HG03039 (cell line): Measurements from ENCODE around the gene SRMS.

Experiments used
- ATAC-seq: cut with Tn5 transposase; IDR thresholded peaks from one replicate; pipeline ENCODE4 v1.9.1; 2021; ENCODE audit warnings: mild to moderate bottlenecking, moderate library complexity; ENCODE audit not compliant: unreplicated experiment

Gene SRMS

DNA sequence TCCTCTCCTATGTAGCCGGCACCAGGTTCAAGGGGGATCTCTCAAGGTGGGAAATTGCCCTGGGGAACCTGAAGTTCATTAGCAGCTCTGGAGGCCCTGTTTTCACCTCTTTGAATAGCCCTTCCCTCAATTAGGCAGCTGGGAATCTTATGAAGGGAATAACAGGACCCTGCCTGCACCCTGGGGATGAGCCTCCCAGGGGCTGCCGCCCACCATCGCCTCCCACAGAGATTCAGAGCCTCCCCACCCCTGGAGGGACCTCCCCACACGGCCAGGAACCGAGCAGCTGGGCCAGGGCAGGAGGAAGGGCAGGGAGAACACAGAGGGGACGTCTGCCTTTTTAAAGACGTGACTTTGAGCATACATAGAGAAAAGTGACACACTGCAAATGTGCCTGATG lies 44.0 kb downstream of the SRMS start:
- ATAC-seq, result no peak

DNA sequence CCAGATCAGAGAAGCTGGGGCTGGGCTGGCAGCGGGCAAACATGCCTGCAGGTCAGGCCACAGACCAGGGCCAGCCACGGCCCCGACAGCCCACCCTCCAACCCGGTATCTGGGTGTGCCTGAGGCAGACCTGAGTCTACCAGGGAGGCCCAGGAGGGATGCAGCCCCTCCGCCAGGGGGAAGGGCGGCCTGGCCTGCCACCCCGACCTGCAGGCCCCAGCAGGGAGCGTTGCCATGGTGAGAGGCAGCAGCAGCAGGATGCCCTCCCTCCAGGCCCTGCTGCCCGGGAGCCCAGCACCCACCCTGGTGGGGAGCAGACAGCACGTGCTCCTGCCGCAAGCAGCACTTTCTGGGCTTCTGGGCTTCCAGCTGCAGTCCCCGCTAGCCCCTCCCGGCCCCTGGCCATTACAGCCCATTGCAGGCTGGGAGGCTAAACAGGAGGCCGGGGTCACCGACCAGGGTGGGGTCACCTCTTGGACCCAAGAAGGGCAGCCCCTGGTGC lies 44.8 kb downstream of the SRMS start:
- ATAC-seq, result no peak

DNA sequence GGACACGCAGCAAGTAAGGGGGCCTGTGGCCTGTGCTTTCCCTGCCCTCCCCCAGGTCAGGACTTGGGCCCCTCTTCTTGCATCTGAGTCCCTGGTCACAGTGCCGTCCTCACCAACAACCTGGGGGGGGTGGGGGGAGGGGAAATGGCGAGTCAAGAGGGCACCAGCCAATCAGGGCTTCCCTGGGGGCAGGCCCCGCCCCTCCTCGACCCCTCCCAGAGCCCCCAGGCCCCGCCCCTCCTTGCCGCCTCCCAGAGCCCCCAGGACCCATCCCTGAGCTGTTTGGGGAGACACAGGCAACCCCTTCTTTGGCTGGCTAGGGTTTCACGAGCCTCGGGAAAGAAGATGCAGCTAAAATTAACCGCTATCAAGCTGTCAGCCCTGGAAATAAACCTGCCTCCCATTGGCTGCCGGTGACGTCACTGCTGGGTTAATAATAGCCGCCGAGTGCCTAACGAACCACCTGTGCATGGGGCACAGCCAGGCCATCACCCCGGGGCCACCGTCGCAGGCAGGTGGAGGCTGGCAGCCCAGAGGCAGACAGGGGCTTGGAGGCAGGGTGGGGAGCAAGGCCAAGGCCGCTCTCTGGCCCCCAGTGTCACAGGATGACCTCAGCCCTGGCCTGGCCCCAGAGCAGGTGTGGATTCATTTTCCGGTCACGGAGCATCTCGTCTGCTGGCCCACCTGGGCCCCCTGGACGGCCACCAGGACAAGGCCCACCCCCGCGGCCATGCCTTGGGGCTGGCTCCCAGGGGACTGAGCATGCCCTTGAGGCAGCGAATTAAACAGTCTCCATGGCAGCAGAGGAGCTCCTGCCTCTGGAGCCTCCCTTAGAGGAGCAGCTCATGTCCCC lies 45.5 kb downstream of the SRMS start:
- no peak for ATAC-seq

DNA sequence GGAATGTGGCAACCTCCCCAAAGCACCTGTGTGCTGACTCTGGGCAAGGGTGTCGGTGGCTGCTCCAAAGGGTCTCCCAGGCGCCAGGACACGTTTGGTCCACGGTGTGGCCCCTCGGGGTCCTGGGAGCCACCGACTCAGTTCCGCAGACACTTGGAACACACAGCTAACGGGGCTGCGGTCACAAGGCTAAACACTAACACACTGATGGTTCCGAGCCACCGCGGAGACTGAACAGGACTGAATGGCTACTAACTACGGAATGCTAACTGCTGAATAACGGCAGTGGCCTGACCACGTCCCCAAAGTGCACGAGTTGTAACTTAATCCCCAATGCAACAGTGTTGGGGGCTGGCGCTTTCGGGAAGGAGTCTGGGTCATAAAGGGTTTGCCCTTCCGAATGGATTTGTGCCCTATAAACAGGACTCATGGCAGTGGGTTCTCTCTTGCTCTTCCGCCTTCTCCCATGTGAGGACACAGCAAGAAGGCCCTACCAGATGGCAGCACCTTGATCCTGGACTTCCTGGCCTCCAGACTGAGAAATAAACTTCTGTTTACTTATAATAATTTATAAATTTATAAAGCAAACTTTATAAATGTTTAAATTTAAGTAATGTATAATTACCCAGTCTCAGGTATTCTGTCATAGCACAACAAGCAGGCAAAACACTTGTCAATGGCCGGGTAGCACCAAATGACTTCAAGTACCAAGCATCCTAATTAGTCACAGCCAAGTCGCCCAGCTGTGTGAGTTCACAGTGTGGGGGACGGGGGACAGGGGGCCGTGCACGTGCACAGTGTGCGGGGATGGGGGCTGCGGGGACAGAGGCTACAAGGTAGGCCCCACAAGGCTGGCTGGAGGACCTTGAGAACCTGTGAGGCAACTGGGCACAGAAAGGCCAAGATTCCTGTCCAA lies 46.4 kb downstream of the SRMS start:
- ATAC-seq, result no peak

DNA sequence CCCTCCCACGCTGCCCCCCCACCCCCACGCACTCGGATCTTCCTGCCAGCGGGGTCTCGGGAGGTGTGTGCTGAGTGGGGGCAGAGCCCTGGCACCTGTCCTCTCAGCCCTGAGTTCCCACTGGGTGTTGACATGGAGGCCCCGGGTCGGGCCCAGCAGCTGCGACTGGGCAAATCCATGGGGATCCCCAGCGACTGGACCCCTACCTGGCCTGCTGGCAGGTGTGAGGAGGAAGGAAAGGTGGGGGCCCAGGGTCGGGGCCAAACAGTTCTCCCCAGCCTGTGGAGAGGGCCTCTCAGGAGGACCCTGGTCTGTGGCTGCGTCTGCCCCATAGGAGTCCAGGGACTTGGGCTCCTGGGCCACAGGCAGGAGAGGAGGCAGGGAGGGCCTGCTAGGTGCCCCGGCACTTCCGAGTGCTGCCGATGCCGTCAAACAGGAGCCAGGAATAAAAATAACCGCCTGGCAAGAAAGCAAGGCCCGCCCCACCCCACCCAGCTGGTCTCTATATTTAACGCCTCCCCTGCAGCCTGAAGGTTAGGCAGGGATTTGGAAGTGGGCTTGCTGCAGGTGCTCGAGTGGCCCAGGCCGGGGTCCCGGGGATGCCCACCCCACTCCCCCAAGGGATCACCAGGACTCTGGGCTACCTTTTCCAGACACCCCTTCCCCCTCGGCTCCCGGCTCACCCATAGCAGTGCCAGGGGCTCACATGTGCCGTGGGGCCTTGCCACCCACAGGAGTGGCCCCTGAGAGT lies 47.2 kb downstream of the SRMS start:
- ATAC-seq, result no peak

DNA sequence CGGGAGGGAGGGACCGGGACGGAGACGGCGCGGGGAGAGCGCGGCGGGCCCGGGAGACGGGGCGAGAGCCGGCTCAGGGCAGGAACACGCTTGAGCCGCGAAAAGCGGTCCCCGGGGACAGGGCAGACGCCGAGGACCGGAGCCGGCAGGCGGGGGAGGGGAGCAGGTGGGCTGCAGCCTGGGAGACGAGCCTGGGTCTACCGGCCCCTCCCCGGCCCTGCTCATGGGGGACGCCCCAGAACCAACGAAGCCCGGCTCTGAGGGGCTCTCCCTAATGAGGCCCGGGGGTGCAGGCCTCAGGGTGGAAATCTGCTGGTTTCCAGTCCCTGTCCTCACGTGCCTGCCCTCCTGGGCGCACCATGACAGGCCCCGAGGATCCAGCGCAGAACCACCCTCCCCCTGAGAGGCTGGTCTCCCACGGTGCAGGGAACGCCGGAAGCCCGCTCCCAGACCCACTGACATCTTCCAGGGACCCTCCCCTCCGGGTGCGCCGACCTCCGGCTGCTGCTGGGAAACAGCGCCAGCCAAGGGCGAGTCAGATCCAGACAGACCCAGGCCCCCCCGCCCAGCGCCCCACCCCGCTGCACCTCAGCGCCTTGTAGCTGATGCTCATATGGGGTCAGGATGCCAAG lies 48.1 kb downstream of the SRMS start:
- no peak for ATAC-seq

DNA sequence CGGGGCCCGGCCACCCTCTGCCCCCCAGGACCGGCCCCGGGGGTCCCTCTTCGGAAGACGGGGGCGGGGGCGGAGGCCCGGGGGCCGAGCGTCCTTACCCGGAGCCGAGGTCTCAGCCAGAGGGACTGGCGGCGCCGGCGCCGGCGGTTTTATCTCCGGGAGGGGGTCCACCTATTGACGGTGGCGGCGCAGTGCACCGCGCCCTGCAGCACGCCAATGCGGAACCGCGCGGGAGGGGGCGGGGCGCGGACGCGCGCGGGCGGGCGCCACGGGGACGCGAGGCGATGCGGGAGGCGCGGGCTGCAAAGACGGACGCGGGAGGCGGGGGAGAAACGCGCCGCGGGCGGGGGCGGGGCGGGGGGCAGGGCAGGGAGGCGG lies 48.6 kb downstream of the SRMS start, which contains the start of gene EEF1A2:
Gene EEF1A2 (minus strand): TSS at position 124 of the 378 bp plus-strand sequence. CDS start 1,320 bp downstream, outside the sequence.
- ATAC-seq, result no peak

DNA sequence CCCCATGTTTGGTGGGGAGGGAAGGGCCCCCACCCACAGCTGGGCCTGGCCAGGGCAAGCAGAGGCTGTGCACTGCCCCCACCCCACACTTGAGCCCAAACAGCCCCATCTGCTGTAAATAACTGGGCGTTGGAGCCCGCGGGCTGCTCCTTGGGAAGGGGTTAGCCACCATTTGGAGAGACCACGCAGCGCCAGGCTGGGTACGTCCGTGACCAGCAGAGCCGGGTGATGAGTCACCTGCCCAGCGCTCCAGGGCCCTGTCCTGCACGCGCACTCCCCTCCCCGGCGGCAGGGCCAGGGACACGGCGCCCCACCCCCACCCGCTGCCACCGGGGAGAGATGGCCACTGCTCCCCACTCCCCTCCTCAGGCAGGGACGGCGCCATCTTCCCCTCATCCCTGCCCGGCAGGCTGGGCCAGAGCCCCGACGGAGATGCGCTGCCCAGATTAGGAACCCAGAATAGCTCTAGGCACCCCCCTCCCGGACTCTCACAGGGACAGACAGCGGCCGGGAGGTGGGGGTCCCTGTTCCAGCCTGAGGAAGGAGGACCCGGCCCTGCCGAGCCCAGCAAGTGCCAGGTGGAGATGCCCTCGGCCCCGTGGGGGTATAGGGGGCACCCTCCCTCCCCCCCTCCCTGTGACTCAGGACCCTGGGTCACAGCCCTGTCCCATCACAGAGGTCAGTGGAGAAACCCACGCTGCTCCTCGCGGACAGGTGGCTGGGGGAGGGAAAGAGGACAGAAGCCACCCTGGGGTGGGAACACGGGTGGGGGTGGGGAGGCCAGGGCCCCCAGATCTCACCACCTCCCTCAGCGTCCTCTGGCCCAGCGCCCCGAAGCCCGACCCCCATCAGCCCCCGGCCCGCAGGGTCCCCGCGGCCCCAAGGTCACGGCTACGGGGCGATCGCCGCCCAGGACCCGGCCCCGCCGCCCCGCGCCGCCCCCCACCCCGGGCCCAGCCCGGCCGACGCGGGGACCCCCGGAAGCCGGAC lies 49.3 kb downstream of the SRMS start:
- no peak for ATAC-seq

DNA sequence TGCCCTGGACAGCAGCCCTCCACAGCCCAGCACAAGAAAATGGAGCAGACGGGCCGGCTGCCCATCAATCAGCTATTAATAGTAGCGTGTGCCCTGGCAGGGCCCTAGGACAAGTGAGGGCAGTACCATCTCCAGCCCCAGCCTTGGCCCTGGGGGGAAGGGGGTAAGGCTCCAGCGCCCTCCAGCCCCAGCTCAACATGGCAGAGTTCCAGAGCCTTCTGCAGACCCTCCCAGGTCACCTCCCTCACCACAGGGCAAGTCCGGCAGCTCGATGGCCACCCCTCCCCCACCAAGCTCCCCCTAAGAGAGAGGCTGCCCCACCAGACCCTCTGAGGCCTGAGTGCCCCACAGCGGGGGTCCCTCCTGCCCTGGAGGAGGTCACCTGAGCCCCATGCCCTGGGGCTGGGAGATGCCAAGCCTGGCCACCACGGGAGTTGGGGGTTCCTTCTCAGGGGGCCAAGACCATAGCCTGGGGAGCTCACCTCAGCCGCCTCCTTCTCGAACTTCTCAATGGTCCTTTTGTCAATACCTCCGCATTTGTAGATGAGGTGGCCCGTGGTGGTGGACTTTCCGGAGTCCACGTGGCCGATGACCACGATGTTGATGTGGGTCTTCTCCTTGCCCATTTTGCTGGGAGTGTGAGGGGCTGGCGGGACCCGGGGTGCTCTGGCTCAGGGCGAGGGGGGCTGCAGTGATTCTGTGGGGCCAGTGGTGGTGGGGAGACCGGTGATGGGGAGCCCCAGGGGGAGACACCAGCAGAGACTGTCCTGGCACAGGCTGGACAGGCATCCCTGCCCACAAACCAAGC lies 50.2 kb downstream of the SRMS start:
- ATAC-seq, result no peak

DNA sequence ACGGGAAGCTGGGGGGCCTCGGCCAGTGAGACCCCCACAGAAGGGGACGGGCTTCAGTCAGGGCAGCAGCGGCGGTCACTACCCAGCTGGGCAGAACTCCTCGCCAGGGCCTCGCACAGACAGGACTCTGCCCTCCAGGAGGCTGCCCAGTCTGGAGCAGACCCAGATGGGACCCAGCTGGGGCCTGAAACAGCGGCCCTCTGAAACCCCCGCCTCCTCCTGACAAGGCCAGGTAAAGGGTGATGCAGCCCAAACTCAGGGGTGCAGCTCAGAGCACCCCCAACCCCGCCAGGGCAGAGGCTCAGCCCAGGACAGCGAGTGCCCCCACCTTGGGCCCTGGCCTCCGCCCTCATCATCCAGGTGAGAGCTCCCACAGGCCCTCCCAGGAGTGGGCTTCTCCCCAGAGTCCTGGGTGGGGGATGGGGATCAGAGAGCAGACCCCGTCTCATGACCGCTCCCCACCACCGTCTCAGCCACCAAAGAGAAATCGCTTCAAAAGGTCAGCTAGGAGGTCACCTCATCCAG lies 50.9 kb downstream of the SRMS start:
- ATAC-seq, result no peak

DNA sequence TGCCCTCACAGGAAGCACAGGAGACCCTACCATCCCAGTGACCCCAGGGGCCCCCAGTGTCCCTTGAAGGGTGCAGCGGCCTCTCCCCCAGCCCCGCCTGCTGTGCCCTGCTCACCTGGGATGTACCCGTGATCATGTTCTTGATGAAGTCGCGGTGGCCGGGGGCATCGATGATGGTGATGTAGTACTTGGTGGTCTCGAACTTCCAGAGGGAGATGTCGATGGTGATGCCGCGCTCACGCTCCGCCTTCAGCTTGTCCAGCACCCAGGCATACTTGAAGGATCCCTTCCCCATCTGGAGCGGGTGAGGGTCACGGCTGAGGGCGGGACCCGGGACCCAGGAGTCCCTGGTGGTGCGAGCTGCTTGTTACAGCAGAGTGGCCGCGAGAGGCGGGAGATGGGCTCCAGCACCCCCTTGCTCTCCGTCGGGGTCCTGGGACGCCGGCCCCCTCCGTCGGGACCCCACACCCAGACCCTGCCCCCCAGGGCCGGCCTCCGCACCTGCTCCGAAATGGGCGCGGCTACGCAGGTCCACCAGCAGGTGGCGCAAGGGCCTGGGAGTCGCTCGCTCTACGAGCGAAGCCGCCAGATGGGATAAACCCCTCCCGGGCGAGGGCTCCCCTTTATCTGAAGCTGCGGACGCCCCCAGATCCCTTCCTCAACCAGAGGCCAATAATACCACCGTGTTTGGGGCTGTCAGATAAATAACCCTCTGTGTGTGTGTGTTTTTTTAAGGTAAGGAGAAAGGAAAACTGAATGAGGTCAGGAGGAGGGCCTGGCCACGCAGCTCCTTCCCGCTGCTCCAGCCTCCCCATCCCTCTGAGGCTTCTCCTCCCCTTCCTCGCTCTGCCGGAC lies 51.6 kb downstream of the SRMS start:
- no peak for ATAC-seq

DNA sequence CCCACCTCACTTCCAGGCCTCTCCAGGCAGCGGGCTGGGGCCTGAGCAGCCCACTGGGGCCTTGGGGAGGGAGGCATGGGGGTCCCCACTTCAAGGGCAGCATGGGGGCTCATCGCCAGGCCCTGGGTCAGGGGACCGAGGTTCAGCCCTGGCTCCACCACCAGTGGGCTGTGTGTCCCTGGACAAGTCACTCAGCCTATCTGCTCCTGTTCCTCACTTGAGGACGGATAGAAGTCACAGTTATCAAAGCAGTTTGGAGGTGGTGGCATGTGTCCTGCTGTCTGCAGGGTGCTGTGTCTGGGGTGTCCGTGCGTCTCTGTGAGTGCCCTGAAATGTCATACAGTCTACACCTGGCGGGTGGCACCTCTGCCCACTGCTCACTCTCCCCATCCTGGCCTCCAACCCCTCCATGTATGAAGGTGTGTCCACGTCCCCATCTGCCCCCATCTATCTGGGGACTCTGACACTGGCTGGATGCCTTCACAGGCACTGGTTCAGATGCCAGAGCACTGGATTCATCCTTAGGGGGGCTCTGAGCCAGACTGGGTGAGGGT lies 52.3 kb downstream of the SRMS start:
- no peak for ATAC-seq

DNA sequence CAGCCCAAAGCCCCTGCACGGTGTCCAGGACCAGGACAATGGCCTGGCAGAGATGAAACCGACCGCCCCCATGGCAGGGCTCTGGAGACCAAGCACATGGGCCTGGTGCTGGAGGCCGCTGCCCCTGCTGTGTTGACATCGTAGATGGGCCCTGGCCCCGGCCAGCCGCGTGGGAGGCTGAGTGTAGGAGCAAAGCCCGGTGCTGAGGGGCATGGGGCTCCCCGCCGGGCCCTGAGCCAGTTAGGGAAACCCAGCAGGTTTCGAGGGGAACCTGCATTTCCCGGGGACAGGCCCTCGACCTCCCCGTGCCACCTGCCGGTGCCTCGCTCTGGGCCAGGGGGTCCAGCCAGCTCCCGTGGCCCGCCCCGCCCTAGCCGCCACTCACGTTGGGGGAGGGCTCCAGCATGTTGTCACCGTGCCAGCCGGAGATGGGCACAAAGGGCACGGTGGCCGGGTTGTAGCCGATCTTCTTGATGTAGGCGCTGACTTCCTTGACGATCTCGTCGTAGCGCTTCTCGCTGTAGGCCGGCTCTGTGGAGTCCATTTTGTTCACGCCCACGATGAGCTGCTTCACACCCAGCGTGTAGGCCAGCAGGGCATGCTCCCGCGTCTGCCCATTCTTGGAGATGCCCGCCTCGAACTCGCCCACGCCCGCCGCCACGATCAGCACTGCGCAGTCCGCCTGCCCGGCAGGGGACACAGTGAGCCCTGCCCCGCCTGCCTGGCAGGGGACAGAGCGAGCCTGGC lies 53.0 kb downstream of the SRMS start:
- no peak for ATAC-seq

DNA sequence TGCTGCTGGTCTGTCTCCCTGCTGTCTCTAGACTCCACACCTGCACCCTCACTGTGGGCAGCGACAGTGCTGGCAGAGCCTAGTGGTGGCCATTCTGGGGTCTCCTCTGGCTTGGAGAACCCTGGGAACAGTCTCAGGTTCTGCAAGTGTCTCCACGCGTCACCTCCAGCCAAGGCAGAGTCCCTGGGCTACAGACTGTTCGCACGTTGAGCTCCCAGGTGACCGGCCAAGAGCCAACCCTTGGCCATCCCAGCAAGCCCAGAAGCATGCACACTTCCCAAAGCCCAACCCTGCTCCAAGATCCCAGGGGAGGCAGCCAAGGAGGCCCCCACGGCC lies 53.5 kb downstream of the SRMS start:
- ATAC-seq, result no peak

DNA sequence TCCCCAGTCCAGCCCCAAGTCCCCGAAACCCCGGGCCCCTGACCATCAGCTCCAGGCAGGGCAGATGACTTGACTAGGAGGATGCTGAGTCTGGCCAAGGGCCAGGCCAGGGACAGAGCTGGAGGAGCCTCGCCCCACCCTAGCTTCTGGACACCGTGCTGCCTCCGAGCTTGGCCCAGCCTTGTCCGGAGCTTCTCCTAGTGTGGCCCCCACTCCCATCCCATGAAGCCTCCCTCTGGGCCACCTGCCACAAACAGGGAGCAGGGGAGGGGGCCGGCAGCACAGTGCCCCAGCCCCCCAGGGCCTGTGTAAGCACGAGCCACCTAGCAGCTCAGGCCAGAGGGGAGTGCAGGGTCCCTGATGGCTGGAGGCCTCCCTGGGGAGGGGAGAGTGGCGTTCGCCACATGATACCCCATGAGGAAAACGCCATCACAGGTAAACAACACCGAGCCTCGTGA lies 54.0 kb downstream of the SRMS start:
- ATAC-seq, result no peak

DNA sequence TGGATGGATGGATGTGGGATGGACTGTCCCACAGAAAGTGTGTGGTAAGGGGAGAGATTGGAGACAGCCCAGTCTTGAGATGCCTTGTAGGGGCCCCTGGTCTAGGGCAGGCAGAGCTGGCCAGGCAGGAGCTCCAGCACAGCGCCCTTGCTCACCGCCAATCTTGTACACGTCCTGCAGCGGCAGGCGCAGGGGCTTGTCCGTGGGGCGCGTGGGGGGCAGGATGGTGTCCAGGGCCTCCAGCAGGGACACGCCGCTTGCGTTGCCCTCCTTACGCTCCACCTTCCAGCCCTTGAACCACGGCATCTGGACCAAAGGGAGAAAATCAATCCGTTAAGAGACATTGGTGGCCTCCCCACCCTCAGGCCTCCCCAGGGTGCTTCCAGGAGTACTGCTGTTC lies 54.6 kb downstream of the SRMS start:
- ATAC-seq, result no peak
